Measurements from ENCODE around the gene TBC1D10A. TPM values are rescaled to one million over a fixed set of nuclear protein-coding genes. Genes with fewer than 3 reads are reported as not detected.

The TBC1D10A gene
- total RNA-seq, 1 experiment from 2014 or later: 8.4 TPM

DNA sequence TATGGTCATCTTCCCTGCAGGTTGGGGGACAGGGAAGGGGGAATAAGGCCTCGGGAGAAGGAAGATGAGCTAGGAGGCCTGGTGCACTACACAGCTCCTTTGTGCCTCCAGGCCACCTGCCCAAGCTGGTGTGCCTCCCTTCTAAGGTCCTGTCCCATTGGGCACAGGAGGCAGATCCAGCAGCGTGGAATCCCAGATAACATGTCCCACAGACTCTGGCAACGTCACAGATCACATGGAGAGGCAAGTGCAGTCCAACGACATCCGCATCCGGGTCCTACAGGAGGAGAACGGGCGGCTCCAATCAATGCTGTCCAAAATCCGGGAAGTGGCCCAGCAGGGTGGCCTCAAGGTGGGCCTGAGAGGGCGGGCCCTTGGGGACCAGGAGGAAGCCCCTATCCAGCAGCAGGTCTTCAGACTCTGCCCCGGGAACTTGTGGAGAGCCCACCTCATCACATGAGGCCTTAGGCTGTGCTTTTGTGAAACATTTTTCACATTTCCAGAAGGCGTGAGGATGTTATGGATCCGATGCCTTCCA lies 48.6 kb upstream of the TBC1D10A start:
- Mint-ChIP-seq H3K4me3 (no peak overlapping the region), H3K9me3 (no peaks in the 10 kb centered on the region), H3K27me3 (ENCODE audit: low read depth) (no peaks in the 10 kb centered on the region; the same call in none of the 2 replicates), H3K36me3 (ENCODE audit: insufficient read depth in 1 of 3, low read depth in 3 of 3) (peaks cover 0 to 21% (median 19%) of the 10 kb centered on the region in 3 experiments; a peak in 6 of 7 replicates), H3K27ac (peak overlapping the region; percentile 42 to 75 (median 48); a peak in 3 of 7 replicates), H3K4me1 (peaks cover 3 to 6% of the 10 kb centered on the region in 2 experiments; a peak in 1 of 4 replicates)
- Histone ChIP-seq H4K20me1 (ENCODE audit: control insufficient read depth, insufficient read depth, insufficient read length) (no peaks in the 10 kb centered on the region), H2BK20ac (ENCODE audit: low read depth, low read length, poor library complexity, severe bottlenecking) (no peak overlapping the region), H3K18ac (ENCODE audit: insufficient read length, low read depth, low read length) (no peak overlapping the region), H3K27ac (ENCODE audit: insufficient read length, low read depth, low read length) (no peak overlapping the region), H3K4me2 (ENCODE audit: insufficient read depth, insufficient read length, low read length) (no peak overlapping the region), H3K14ac (ENCODE audit: insufficient read depth, low read length) (no peak overlapping the region), H2AK5ac (ENCODE audit: insufficient read length, low read length) (no peak overlapping the region), H2BK5ac (ENCODE audit: insufficient read length, low read length) (no peak overlapping the region), H3K79me1 (ENCODE audit: insufficient read depth, low read depth, low read length, poor library complexity, severe bottlenecking) (no peaks in the 10 kb centered on the region), H2BK12ac (ENCODE audit: insufficient read length, low read depth, low read length) (no peak overlapping the region), H2BK120ac (ENCODE audit: low read depth, low read length, poor library complexity, severe bottlenecking) (no peak overlapping the region), H3K4ac (ENCODE audit: low read depth, low read length) (no peak overlapping the region), H3K79me2 (ENCODE audit: insufficient read depth, low read length) (no peaks in the 10 kb centered on the region), H3K23ac (ENCODE audit: insufficient read length, low read depth, low read length) (no peak overlapping the region), H3K56ac (ENCODE audit: insufficient read length, low read depth, low read length) (no peak overlapping the region), H4K8ac (replicated peaks; ENCODE audit: insufficient read length, low read depth, low read length) (no peak overlapping the region), H4K5ac (ENCODE audit: insufficient read length, low read depth, low read length) (no peak overlapping the region), H3K4me1 (ENCODE audit: insufficient read depth, low read length) (no peaks in the 10 kb centered on the region), H2BK15ac (ENCODE audit: low read depth, low read length) (no peak overlapping the region), H4K91ac (ENCODE audit: insufficient read length, low read depth, low read length) (no peak overlapping the region), H3K27me3 (ENCODE audit: insufficient read depth, low read length) (no peaks in the 10 kb centered on the region), H3T11ph (ENCODE audit: low read length) (no peak overlapping the region), H3K23me2 (ENCODE audit: insufficient read length, low read depth, low read length, poor library complexity, severe bottlenecking) (no peaks in the 10 kb centered on the region), H3K9me3 (ENCODE audit: control insufficient read depth, low read depth, low read length) (no peaks in the 10 kb centered on the region), H2AFZ (ENCODE audit: low read length) (no peak overlapping the region), H3K9ac (ENCODE audit: extremely low read depth, insufficient read length, low read length) (no peak overlapping the region)
- no CpG with 5 or more reads among the region's 13 CpGs for WGBS (ENCODE audit: extremely low coverage, insufficient read length, low lambda C conversion rate)
- TF ChIP-seq, protein P1, sequence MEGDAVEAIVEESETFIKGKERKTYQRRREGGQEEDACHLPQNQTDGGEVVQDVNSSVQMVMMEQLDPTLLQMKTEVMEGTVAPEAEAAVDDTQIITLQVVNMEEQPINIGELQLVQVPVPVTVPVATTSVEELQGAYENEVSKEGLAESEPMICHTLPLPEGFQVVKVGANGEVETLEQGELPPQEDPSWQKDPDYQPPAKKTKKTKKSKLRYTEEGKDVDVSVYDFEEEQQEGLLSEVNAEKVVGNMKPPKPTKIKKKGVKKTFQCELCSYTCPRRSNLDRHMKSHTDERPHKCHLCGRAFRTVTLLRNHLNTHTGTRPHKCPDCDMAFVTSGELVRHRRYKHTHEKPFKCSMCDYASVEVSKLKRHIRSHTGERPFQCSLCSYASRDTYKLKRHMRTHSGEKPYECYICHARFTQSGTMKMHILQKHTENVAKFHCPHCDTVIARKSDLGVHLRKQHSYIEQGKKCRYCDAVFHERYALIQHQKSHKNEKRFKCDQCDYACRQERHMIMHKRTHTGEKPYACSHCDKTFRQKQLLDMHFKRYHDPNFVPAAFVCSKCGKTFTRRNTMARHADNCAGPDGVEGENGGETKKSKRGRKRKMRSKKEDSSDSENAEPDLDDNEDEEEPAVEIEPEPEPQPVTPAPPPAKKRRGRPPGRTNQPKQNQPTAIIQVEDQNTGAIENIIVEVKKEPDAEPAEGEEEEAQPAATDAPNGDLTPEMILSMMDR (conservative IDR thresholded peaks at IDR 0.05): no peak
- DNase-seq: no peak

Data from H9 (cell line).